Fibroblast of pulmonary artery (primary cell): Measurements from ENCODE around the gene SYNGR2.

Experiments
- DNase-seq: peaks from one replicate; pipeline ENCODE4 v3.0.0-alpha.2; 2010; ENCODE audit warnings: low read depth
- H3K4me3 ChIP-seq: replicated peaks from 2 replicates; pipeline ENCODE4 v1.5.1; 2011; ENCODE audit warnings: low read depth, mild to moderate bottlenecking, control low read depth, low read length, moderate library complexity
- TF ChIP-seq, protein P1 (sequence below): IDR thresholded peaks from 2 replicates; pipeline ENCODE4 v1.5.1; 2011; ENCODE audit warnings: mild to moderate bottlenecking, control low read depth, low read length, inconsistent platforms; ENCODE audit errors: missing control alignments

The SYNGR2 gene

DNA sequence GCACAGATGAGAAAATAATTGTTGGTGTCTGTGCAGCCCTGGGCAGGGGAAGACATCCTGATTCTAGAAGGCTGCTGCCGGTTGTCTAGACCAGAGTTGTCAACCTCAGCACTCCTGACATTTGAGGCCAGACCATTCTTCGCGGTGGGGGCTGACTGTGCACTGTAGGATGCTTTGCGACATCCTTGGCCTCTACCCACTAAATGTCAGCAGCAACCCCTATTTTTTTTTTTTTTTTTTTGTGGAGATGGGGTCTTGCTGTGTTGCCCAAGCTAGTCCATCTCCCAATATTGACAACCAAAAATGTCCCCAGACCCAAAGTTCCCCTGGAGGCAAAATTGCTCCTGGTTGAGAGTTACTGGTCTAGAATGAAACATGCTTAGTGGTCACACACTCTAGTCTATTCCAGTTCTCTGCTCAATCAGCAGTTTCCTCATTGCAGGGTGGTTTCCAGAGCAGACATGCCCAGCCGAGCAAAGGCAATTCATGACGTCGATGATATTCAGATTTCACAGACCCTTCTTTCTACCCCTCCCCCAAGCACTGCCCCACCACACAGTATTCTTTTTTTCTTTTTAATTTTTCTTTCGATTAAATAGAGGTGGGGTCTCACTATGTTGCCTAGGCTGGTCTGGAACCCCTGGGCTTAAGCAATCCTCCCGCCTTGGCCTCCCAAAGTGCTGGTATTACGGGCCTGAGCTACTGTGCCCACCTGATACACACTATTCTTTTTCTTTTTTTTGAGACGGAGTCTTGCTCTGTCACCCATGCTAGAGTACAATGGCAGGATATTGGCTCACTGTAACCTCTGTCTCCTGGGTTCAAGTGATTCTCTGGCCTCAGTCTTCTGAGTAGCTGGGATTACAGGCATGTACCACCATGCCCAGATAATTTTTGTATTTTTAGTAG, 13.2 kb upstream of the SYNGR2 start:
- TF ChIP-seq, protein P1, sequence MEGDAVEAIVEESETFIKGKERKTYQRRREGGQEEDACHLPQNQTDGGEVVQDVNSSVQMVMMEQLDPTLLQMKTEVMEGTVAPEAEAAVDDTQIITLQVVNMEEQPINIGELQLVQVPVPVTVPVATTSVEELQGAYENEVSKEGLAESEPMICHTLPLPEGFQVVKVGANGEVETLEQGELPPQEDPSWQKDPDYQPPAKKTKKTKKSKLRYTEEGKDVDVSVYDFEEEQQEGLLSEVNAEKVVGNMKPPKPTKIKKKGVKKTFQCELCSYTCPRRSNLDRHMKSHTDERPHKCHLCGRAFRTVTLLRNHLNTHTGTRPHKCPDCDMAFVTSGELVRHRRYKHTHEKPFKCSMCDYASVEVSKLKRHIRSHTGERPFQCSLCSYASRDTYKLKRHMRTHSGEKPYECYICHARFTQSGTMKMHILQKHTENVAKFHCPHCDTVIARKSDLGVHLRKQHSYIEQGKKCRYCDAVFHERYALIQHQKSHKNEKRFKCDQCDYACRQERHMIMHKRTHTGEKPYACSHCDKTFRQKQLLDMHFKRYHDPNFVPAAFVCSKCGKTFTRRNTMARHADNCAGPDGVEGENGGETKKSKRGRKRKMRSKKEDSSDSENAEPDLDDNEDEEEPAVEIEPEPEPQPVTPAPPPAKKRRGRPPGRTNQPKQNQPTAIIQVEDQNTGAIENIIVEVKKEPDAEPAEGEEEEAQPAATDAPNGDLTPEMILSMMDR, result no peak
- H3K4me3 ChIP-seq, result no peak overlapping the region

DNA sequence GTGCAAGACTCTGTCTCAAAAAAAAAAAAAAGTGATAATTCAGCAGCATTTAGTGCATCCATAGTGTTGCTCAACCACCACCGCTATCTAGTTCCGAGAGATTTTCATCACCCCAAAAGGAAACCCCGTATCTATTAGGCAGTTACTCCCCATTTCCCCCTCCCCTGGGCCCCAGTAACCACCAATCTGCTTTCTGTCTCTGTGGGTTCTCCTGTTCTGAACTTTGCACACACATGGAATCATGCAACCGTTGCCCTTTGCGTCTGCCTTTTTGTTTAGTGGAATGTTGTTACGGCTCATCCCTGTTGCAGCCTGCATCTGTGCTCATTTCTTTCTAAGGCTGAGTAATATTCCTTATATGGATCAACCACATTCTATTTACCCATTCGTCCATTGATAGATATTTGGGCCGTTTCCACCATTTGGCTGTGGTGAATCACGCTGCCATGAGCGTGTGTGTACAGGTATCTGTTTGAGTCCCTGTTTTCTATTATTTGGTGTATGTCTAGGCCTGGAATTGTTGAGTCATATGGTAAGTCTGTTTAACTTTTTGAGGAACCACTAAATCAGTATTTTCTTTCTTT, 8.7 kb upstream of the SYNGR2 start:
- DNase-seq, result no peak
- TF ChIP-seq, protein P1, result no peak
- H3K4me3 ChIP-seq, result no peak overlapping the region

More for the DNA sequence above, 13.2 kb upstream of the SYNGR2 start:
- no peak for DNase-seq

DNA sequence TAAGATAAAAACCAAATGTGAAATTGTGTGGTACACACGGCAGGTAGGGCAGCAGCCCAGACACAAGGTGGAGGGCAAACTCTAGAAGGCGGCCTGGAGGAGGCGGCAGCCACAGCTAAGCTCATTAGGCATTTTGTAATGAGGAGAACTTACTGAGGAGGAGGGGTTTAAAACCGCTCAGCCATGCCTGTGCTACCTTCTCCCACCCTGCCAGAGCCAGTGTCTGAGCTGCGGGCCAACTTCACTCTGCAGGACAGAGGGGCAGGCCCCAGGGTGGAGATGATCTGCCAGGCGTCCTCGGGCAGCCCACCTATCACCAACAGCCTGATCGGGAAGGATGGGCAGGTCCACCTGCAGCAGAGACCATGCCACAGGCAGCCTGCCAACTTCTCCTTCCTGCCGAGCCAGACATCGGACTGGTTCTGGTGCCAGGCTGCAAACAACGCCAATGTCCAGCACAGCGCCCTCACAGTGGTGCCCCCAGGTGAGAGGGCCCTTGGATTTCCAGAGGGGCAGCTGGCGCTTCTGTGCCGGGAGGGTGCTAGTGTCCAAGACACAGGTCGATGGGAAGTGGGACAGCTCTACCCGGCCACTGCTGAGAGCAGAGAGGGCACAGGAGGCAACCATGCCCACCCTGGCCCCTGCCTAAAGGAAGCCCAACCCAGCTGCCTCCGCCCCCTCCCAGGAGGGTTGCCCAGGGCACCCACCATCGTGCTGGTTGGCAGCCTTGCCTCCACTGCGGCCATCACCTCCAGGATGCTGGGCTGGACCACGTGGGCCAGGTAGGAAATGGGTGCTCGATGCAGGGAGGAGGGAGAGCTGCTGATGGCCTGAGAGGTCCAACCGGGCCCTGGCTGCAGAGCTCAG, 4.3 kb upstream of the SYNGR2 start:
- no peak for DNase-seq
- TF ChIP-seq, protein P1, result no peak
- H3K4me3 ChIP-seq, result no peak overlapping the region

DNA sequence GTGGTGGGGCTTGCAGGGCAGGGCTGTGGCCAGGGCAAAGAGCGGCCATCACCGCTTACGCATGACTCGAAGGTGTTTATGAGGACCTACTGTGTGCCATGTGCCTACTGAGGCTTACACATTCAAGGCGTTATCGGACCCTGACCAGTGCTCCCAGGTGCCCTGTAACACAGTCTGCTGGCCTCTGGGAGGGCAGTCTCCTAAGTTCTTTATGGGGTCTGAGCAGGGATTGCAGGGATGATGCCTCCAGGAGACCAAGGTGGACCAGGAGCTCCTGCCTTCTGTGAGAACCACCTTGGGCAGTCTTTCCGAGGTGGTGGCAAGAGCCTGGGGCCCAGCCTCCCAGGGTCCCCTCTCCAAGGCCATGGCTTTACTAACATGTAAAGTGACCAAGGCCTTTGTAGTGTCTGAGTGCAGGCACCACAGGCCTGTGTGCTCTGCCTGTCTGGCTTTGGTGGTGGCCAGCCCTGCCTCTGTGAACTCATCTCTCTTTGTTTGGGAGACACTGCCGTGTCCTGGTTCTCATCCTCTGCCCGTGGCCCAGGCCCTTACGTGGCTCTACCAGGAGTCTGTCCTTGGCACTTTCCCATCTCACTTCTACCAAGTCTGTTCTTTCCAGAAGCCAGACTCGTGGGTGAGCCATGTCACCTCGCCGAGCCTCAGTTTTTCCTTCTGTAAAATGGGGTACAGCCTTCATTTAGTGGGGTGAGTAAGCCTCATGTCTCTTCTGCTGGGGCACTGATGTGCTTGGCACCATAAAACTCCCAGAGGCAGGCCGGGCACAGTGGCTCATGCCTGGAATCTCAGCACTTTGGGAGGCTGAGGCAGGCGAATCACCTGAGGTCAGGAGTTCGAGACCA, 3.4 kb upstream of the SYNGR2 start:
- no peak overlapping the region for H3K4me3 ChIP-seq
- DNase-seq, result no peak
- TF ChIP-seq, protein P1, result no peak

DNA sequence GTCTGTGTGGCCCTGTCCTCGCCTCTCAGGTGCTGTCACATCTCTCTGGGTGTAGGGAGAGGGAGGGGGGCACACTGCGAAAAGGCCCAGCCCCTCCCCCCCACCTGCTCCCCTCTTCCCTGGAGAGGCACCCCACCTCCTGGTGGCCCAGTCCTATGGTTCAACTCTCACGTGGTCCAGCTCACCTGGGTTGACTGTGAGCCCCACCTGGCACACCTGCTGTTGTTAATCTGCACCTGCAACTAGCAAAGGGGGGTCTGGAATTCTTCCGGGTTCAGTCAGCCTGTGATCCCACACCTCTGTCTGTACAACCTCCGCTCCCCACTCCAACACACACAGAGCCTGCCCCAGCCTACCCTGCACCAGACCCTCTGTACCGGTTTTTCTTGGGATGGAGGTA, 2.0 kb upstream of the SYNGR2 start:
- TF ChIP-seq, protein P1, result no peak
- no peak overlapping the region for H3K4me3 ChIP-seq
- DNase-seq, result no peak
